HG03108 (cell line): ENCODE measurements around the gene RIPOR2.

ENCODE experiments used
- ATAC-seq: cut with Tn5 transposase; IDR thresholded peaks from one replicate; pipeline ENCODE4 v1.9.1; 2021; ENCODE audit warnings: moderate library complexity; ENCODE audit not compliant: unreplicated experiment

The RIPOR2 gene

DNA sequence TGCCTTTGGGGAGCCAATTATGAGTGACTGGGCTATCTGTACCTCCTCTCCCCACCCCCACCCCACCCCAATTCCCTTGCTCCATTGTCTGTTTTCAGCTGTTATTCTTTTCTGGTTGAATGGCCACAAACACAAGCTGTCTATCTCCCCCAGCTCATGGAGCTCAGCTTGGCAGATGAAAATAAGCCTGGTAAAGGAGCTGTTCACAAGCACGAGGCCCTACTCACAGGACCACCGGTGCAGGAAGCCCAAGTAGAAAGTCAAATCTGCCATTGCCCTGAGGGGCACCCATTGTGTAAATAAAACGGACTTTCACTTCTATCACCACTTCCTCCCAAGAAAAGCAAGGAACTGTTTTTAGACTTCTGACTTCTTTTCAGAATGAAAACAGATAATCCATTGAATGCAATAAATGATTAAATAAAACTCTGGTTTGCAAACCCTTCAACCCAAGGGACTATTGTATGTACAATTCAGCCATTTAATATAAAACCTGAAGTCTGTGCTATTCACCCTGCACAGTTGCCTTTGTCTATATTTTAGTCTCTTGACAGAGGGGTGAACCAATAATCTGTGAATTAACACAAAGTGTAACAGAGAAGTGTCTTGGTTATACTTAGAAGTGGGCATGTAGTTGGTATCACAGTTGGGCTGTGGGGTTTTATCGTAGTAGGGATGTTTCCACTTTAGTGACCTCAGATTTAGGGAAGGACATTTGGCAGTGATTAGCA is 27.7 kb downstream of the RIPOR2 start:
- ATAC-seq, result no peak

DNA sequence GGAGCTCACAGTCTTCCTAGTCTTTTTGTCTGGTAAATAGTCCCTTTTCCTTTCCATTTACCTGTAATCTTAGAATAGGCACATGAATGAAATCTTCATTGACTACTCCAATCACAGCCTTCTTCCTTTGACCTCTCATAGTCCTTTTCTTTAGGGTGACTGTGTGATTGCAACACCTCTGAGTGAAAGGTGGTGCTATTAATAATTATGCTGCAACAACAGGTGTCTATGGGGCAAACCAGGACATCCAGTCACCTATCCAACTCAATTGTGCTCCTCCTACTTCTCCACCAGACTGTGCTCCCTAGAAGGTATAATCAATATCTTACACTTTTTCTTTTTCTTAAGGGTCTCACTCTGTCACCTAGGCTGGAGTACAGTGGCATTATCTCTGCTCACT is 29.4 kb downstream of the RIPOR2 start:
- no peak for ATAC-seq

DNA sequence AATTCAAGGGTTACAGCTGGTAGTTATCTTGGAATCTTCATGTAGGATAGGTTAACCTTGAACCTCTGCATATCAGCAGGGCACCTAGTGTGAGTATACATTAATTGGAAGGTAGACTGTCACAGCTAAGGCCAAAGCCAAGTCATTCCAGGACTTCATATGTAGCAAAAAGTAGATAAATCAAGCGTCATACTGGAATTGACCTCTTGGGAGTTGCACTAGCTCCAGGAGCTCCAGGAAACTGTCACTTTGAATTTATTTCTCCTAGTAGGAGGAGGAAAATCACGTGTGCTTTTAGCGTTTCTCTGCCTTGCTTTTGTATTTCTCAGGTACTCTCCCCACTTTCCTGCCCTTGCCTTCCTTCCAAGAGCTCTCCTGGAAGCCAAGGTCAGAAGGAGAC is 30.3 kb downstream of the RIPOR2 start:
- no peak for ATAC-seq

DNA sequence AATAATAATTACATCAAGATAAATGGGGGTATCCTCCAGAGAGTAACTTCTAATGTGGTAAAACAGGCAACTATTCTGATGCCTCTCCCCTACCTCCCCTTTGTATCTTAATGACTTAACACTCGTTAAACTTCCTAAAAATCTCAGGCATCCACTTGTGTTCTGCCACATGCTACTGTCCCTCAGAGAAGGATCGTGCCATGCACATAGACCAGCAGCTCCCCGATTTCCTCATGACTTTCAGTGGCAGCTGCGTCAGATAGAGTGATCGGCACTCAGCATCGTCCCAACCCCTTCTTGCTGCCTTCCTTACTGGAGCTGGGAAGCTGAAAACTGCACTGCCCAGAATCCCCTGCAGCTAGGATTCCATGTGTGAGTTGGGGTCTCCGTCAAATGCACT is 32.1 kb downstream of the RIPOR2 start:
- no peak for ATAC-seq

DNA sequence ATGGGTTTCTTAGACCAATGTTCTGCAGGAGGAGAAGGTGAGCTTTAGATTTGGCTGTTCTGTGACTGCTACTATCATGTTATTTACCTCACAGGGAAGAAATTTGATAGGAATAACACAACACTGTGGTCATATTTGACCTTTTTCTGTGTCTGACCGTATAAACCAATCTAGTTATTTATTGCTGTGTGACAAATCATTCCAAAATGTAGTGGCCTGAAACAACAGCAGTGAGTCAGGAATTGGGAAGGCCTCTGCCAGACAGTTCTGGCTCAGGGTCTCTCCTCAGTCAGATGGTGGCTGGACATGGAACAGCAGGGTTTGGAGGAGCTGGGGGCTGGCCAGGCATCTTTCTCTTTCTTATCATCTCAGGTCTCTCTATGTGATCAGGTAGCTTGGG is 33.0 kb downstream of the RIPOR2 start:
- ATAC-seq, result no peak

DNA sequence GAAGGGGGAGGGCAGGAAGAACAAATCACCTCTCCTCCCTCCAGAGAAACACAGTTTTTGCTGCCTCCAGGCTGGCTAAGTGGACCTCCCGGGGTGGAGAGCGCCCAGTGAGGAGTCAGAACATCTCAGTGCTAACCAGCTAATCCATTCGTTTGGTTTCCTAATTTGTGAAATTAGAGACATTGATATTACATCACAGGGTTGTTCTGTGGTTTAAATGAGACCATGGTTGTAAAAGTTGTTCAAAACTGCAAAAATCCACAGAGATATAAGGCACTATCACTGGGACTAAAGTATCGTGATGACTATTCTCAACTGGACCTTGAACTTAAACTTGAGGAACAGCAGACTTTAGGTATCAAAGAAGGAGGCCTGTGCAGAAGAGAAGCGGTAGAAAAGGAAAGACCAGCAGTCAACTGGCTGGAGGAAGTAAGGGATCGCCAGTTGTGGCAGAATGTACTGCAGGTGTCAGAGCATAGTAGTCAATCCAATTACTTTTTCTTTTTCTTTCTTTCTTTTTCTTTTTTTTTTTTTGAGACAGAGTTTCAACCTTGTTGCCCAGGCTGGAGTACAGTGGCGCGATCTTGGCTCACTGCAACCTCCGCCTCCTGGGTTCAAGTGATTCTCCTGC is 33.9 kb downstream of the RIPOR2 start:
- no peak for ATAC-seq

DNA sequence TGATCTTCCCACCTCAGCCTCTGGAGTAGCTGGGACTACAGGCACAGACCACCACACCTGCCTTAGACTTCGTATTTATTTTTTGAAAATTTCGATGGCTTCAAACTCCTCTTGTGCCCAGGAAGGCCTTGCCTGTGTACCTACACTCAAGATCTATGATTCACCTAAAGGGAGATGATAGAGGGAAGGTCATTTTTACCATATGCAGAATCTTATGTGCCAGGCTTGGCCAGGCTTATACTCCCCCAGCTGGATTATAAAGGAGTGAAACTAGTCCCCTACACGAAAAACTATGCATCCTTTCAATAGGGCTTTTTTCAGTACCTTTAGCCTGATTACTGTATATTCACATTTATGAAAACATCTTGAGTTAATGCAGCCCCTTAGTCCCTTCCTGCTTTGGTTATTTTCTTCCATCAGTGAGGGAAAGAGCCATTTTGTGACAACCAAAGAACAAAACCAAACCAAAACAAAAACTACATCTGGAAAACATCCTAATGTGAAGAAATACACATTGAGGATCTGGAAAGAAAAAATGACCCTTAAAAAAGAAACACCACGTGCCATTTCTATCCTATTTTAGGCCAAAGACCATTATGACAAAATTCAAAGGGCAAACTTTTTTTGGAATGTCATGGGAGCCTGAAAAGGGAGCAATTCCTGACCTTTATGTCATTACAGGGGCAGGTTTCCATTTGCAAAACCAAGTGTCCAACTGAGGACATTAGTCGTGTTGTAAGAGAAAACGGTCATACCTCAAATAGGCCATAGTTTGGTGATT is 34.7 kb downstream of the RIPOR2 start:
- ATAC-seq, result no peak

DNA sequence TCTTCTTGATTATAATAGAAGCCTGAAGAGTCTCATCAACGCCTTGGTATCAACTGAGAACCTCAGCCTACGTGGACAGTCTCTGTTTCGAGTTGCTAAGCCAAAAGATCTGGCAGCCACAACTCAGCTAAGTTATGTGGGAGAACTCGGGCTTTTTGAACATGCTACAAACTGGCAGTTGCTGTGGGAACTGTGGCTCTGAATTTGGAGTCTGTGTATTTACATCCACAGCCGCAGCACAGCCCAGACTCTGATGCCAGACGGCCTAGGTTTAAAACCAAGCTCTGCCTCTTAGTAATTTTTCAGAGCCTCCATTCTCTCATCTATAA is 35.8 kb downstream of the RIPOR2 start:
- ATAC-seq, result peak; percentile 58

DNA sequence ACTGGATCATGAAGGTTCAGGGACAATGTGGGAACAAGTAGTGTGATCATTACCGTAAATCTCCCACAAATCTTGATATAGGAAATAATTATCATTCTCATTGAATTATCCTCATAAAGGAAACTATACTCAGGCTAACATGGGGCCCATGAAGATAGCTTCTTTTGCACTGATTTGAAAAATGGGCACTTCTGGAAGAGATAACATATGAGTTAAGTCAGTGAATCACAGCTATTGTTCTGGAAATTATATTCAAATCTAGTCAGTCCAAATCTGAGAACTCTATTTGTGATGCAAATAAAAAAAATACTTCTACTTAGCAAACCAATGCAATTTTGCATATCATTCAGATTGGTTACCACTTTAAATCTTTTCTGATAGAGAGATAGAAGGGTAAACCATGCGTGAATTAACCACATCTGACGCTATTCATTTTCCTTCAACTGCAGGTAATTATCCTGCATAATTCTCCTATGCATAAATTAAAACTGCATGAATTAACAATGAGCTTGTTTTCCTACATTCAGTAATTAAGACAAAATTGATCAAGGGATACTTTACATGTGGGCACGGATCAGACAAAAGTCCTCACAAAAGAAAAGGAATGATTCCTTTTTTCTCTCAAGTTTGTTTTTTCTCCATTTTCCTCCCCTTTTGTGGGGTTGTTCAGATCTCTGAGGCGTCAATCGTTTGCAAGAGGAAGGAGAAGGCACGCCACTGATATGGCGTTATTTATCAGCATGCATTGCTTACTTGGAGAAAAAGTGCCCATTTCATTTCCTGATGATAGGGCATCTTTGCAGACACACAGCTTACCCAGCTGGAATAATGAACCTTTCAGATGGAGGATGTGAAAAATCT is 36.4 kb downstream of the RIPOR2 start:
- no peak for ATAC-seq

DNA sequence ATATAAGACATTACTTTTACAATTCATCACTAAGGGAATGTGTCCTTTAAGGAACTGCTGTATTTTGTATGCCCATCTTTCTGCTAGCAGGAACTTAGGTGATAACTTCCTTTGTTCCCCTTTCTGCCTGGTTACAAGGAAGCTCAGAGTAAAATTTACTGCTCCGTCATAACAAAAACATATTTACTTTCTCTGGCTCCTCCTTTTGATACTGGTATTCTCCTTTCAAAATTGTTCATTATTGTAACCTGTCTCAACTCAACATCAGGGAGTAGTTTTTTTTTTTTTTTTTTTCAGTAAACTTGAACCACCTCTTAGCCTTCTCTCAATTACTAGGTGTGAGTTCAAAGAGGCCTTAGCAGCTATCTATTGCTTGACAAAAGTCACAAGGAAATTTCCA is 37.1 kb downstream of the RIPOR2 start:
- ATAC-seq, result no peak

DNA sequence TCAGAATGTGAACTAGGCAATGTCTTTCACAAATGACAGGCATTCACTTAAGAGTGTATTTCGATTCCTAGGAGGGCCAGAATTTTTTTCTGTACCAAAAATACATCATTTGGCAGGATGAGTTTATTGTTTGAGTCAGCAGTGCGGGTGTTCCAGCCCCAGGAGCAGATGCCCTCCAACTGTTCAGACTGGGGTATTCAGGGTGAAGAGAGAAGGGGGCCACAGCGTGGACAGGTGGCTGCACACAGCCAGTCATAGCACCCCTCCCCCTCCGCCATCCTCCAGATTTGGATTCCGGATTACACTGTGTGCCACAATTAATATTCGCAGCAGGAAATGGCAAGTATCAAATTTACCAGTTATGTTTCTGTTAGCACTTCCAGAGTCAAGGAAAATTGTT is 38.6 kb downstream of the RIPOR2 start:
- ATAC-seq, result no peak

DNA sequence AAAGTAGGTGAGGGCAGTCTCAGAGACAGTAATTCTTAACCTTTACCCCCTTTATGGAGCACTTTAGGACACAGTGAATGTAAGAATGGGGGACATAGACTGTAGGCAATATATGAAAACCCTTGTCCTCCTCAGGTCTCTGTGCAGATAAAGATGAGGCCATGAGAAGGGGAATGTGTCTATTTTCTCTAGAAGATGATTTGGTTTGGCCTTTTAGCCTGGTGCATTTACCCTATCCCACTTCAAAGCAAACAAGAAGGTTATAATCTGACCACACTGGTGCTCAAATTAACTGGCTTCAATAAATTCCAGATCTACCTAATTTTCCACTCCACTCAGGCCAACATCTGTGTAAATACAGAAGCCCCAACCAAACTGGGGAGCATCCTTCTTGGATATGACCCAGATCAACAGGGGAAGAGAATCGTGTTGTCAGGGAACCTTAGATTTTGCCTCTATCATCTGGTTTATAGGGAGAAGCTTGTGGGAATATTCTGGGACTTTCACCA is 42.4 kb downstream of the RIPOR2 start:
- no peak for ATAC-seq

DNA sequence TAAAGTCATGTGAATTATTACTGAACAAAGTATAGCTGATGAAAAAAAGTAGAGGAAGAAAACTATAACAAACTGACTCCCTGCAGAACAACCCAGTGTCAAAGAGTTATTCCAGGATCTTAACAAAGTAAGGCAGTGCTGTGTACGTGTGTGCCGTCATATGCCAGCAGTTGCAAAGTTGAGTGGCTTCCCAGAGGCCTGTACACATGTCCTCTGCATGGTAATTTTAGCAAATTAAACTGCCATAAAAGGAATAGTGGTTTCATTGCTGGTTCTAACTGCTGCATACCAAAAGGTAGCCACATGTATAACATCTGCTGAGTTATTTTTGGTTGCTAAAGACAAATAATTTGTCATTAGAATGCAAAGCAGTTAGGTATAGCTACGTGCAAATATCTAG is 44.8 kb downstream of the RIPOR2 start:
- ATAC-seq, result peak; percentile 56

DNA sequence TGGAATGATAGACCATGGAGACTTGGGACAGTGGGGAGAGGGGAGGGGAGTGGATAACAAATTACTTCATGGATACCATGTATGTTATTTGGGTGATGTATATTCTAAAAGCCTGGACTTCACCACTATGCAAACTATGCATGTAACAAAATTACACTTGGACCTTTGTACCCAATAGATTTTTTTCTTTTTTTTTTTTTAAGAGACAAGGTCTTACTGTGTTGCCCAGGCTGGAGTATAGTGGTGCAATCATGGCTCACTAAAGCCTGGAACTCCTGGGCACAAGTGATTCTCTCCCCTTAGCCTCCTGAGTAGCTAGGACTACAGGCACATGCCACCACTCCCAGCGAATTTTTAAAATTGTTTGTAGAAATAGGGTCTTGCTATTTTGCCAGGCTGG is 45.3 kb downstream of the RIPOR2 start:
- no peak for ATAC-seq

DNA sequence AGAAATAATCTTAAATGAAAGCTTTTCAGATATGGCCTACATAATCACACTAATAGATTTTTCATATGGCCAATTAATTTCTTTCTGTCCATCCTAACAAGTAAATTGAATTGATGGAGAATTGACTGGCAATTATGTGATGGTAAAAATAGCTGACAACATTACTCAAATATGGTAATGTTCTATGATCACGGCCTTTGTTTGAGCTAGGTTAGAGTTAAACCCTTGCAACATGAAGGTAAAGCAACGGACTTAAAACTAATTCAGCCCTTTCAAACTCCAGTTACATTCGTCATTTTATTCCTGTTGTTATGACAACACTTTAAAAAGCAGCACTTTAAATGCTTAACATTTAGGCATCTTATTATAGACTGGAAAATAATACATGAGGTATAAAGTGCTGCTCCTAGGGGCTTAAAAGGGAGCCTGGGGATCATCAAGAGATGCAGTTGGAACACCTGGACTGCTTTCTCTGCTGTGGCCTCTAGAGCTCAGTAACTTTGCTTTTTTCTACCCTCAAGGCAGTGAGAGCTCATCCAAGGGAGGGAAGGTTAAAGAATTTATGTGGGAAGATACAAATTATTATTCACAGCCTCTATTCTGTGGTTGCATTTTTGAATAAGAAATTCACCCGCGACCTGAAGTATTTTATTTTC is 46.9 kb downstream of the RIPOR2 start:
- no peak for ATAC-seq

DNA sequence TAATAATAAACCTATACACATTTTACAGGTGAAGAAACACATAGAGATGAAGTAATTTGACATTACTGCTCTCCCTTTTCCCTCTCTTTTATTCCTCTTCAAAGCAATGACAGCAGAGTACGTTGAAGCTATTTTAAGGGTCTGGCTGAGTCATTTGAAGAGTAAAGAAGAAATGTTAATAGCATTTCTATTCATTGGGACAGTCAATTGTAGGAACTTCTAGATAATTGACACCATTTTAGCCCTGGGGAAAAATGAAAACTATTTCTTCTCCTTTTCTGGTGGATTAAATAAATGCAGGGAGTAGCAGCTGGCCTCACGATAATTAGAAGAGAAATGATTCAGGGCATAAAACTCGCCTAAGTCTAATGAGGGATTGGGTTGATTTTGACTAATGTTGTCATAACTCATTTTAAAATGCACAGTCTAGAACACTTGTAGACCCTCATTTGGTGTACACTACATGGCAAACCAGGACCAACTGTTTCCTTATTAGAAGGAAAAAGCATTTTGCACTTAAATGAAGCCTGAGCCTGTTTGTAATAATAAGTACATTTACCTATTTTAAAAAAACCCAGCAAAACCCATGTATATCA is 48.1 kb downstream of the RIPOR2 start:
- no peak for ATAC-seq

DNA sequence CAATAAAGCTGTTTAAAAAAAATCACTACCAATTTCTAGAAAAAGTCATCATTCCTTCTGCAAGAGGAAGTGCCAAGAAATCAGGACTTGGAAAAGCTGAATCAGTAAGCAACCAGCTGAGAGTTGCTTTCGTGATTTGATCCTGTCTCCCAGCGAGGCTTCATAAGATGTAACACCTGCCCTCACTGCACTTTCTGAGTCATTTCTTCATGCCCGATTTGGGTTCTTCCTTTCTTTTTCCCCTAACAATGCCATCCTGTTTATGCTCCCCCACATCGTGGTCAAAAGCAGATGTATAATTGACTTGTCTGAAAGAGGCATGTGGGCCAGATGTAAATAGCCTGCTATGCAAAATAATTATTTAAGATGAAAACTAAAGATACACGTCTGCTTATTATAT is 52.1 kb downstream of the RIPOR2 start:
- ATAC-seq, result peak; percentile 75

DNA sequence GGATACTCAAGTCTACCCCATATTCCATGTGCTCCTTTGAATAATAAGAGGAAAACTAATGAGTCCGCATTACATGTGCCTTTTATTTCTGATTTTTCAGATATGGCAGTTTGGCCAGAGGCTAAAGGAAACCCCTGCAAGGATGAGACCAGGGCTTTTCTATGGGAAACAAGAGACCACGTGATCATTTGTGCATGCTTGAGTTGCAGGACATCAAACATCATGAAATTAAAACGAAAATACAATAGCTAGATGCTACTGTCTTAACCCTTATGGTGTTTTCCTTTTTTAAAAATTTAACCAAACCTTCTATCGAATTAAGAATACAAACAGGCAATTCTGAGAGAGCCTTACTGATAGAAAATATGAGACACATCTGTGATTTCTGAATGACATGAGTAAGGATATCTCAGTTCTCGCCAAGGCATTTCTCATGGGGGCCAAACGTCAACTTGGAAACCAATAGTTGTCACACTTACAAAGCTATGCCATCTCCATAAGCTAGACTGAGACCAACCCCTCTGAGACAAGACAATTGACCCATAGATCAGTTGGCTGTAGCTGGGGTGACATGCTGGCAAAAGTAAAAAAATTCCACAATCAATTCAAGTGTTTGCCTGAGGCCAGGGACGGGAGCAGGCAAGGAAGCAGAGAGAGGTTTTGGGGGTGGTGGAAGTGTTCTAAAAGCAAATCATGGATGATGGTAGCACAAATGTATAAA is 52.8 kb downstream of the RIPOR2 start:
- no peak for ATAC-seq

DNA sequence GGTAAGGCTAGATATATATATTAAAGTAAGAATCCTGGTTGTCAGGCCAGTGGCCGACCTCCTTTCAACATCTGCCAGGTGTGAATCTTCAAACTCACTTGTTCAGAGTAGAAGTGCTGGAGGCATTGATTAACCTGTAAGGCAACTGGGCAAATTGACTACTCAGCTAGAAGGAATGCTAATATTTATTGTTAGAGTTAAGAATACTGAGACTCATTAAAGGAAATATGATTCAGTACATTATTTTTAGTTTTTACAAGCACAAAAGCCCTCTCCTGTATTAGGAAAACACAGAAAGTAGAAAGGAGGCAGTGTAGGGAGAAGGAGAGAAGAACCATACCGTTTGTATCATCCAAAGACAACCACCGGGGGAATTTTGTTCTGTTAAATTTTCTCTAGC is 53.5 kb downstream of the RIPOR2 start:
- ATAC-seq, result no peak

DNA sequence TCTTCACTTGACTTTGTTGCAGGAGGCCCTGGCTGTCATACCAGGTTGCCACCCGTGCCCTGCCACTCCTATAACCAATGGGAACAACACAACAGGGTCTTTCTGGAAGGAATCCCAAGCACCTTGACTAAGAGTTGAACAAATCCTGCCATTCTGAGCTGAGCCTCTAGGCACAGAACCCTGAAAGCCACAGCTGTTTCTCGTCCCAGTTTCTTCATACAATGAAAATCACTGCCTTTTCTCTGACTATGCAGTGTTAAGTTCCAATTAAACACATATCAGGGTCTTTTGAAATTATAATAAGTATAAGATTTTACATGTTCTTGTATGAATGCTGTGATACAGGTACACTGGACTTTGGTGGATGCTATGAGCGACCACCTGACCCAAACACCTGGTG is 54.4 kb downstream of the RIPOR2 start:
- ATAC-seq, result no peak
